Measurements from ENCODE around the gene YAF2. TPM values are rescaled to one million over a fixed set of nuclear protein-coding genes. Genes with fewer than 3 reads are reported as not detected.

Gene YAF2
- total RNA-seq, 1 donor from 2014 or later, result 88.1 TPM

DNA sequence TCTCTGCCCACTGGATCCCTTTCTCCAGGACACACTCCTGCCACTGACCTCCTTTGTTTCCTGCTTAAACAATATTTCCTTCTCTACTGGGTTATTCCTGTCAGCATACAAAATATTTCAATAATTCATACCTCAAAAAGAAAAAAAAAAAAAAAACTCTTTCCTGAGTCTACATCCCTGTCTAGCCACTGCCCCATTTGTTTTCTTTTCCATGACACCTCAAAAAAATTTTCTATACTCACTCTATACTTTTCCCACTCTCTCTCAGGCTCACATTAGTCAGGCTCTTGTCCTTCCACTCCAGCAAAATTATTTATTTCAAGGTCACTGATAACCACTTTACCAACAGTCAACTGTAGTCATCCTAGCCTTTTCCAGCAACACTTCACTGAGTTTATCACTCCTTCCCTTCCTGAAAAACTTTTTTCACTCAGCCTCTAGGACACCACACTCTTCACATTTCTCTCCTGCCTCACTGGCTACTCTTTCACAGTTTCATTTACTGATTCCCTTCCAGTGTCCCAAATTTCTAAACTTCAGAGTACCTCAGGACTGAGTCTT is 64.0 kb downstream of the YAF2 start:
- peaks cover 18% of the 10 kb centered on the region for H3K36me3 ChIP-seq
- no peak overlapping the region for H3K27ac ChIP-seq (replicated peaks)
- H3K4me3 ChIP-seq, result no peak overlapping the region
- TF ChIP-seq, protein P1, sequence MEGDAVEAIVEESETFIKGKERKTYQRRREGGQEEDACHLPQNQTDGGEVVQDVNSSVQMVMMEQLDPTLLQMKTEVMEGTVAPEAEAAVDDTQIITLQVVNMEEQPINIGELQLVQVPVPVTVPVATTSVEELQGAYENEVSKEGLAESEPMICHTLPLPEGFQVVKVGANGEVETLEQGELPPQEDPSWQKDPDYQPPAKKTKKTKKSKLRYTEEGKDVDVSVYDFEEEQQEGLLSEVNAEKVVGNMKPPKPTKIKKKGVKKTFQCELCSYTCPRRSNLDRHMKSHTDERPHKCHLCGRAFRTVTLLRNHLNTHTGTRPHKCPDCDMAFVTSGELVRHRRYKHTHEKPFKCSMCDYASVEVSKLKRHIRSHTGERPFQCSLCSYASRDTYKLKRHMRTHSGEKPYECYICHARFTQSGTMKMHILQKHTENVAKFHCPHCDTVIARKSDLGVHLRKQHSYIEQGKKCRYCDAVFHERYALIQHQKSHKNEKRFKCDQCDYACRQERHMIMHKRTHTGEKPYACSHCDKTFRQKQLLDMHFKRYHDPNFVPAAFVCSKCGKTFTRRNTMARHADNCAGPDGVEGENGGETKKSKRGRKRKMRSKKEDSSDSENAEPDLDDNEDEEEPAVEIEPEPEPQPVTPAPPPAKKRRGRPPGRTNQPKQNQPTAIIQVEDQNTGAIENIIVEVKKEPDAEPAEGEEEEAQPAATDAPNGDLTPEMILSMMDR (IDR thresholded peaks at IDR 0.05; ENCODE audit: borderline replicate concordance), result no peak
- H3K27me3 ChIP-seq (ENCODE audit: low read depth), result no peaks in the 10 kb centered on the region
- DNase-seq, result no peak
- no peaks in the 10 kb centered on the region for H3K9me3 ChIP-seq (replicated peaks)
- intact Hi-C loops (cut with micrococcal nuclease), result no loop called here
- H3K4me1 ChIP-seq, result peaks cover 18% of the 10 kb centered on the region

DNA sequence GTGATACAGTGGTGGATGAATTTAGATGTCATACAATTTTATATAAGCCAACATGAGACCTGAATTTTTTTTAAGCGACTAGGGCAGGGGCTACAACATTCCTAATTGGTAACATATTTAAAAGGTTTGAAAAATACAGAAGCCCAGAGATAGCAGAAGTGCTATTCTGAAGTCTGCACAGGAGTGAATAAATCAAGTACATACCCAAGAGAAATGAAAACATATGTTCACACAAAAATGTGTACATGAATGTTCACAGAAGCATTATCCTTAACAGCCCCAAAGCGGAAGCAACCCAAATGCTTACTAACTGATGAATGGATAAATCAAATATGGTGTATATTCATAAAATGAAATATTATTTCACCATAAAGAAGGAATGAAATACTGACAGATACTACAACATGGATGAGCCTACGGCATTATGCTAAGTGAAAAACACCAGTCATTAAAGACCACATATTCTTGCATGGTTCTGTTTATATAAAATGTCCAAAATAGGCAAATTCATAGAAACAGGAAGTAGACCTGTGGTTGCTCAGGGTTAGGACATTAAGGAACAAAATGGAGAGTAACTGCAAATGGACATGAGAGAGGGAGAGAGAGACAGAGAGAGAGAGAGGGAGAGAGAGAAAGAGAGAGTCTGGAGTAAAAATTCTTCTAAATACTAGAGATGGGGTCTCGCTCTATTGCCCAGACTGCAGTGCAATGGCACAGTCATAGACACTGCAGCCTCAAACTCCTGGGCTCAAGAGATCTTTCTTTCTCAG is 65.4 kb downstream of the YAF2 start:
- TF ChIP-seq, protein P1 (IDR thresholded peaks at IDR 0.05; ENCODE audit: borderline replicate concordance), result no peak
- intact Hi-C loops (cut with micrococcal nuclease), result no loop called here

GRCh38 chr12:42167711-42168110 is 70.3 kb downstream of the YAF2 start:
- intact Hi-C loops (cut with micrococcal nuclease), result no loop called here
- H3K27ac ChIP-seq (replicated peaks), result no peak overlapping the region
- H3K36me3 ChIP-seq, result peaks cover 8% of the 10 kb centered on the region
- no peaks in the 10 kb centered on the region for H3K9me3 ChIP-seq (replicated peaks)
- TF ChIP-seq, protein P1 (IDR thresholded peaks at IDR 0.05; ENCODE audit: borderline replicate concordance), result no peak
- H3K27me3 ChIP-seq (ENCODE audit: low read depth), result no peaks in the 10 kb centered on the region
- peaks cover 18% of the 10 kb centered on the region for H3K4me1 ChIP-seq
- no peak for DNase-seq
- H3K4me3 ChIP-seq, result no peak overlapping the region

More for the DNA sequence above, 65.4 kb downstream of the YAF2 start:
- Histone ChIP-seq H3K9me3 (replicated peaks) (no peaks in the 10 kb centered on the region), H3K27me3 (ENCODE audit: low read depth) (no peaks in the 10 kb centered on the region), H3K36me3 (peaks cover 18% of the 10 kb centered on the region), H3K27ac (replicated peaks) (no peak overlapping the region), H3K4me3 (no peak overlapping the region), H3K4me1 (peaks cover 18% of the 10 kb centered on the region)
- DNase-seq, result no peak

DNA sequence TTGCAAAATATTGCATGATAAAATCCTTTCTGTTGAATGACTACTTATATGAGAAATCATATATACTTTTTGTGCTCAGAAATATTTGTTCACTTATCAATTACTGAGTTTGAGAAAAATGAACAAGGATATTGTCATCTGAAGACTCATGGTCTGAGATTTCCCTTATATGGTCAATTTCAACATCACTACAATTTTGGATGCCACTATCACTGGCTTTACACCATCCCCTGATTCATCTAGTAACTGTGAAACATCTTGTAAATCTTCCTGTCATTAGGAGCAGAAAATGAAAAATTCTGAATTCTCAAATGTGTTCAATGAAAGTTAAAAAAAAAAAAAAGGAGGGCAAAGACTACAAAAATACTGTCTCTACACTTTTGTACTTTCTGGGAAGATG is 71.5 kb downstream of the YAF2 start:
- no peak overlapping the region for H3K4me3 ChIP-seq
- H3K4me1 ChIP-seq, result peaks cover 25% of the 10 kb centered on the region
- TF ChIP-seq, protein P1 (IDR thresholded peaks at IDR 0.05; ENCODE audit: borderline replicate concordance), result no peak
- no peaks in the 10 kb centered on the region for H3K27me3 ChIP-seq (ENCODE audit: low read depth)
- intact Hi-C loops (cut with micrococcal nuclease), result no loop called here
- H3K9me3 ChIP-seq (replicated peaks), result no peaks in the 10 kb centered on the region
- no peak for DNase-seq
- H3K36me3 ChIP-seq, result peaks cover 4% of the 10 kb centered on the region
- H3K27ac ChIP-seq (replicated peaks), result no peak overlapping the region

DNA sequence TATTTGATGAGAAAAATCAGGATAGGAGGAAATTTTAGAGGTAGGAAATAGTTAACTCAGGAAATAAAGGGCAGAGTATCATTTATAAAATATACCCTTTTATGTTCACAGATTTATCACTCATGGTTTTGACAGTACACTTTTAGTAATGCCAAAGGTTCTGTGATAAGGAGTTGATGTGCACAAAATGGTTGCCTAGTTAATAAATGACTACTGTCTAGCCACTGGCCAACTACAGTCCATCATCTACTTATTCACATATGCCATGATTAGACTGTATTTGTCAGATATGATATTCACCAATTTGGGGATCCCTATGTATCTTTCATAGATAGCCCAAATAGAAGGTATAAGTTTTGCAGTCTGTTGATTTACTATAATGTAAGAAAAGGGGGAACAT is 74.1 kb downstream of the YAF2 start:
- peaks cover 25% of the 10 kb centered on the region for H3K4me1 ChIP-seq
- no peaks in the 10 kb centered on the region for H3K27me3 ChIP-seq (ENCODE audit: low read depth)
- H3K36me3 ChIP-seq, result peaks cover 28% of the 10 kb centered on the region
- no peaks in the 10 kb centered on the region for H3K9me3 ChIP-seq (replicated peaks)
- intact Hi-C loops (cut with micrococcal nuclease), result no loop called here
- TF ChIP-seq, protein P1 (IDR thresholded peaks at IDR 0.05; ENCODE audit: borderline replicate concordance), result no peak
- no peak overlapping the region for H3K4me3 ChIP-seq
- DNase-seq, result no peak
- H3K27ac ChIP-seq (replicated peaks), result no peak overlapping the region
